ENCODE data around the gene GHRL.

GRCh38 chr3:10315101-10315500 is 22.4 kb upstream of the GHRL start:
- TF ChIP-seq, protein P1, sequence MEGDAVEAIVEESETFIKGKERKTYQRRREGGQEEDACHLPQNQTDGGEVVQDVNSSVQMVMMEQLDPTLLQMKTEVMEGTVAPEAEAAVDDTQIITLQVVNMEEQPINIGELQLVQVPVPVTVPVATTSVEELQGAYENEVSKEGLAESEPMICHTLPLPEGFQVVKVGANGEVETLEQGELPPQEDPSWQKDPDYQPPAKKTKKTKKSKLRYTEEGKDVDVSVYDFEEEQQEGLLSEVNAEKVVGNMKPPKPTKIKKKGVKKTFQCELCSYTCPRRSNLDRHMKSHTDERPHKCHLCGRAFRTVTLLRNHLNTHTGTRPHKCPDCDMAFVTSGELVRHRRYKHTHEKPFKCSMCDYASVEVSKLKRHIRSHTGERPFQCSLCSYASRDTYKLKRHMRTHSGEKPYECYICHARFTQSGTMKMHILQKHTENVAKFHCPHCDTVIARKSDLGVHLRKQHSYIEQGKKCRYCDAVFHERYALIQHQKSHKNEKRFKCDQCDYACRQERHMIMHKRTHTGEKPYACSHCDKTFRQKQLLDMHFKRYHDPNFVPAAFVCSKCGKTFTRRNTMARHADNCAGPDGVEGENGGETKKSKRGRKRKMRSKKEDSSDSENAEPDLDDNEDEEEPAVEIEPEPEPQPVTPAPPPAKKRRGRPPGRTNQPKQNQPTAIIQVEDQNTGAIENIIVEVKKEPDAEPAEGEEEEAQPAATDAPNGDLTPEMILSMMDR (IDR thresholded peaks at IDR 0.05) = no peak
- no peak for TF ChIP-seq POLR2A (IDR thresholded peaks at IDR 0.05)
